Right atrium auricular region (tissue), 2 donors: ENCODE measurements around the gene CCDC196. TPM values are rescaled to one million over a fixed set of nuclear protein-coding genes. Genes with fewer than 3 reads are reported as not detected.

Experiments used
- DNase-seq: peaks from one replicate; pipeline ENCODE4 v3.0.0-alpha.2; 2019; ENCODE audit warnings: low spot score
- H3K27ac ChIP-seq, 2 donors: fragments of 200-600 bp; sonication (generic); 1 replicate in 1 of 2; 2 replicates in 1 of 2; pipeline ENCODE4 v1.5.1; 2016 to 2019
- H3K27me3 ChIP-seq, 2 donors: fragments of 200-600 bp; sonication (generic); one replicate each; pipeline versions ENCODE4 v1.5.1 to v1.6.0; 2017 to 2019
- H3K36me3 ChIP-seq: fragments of 200-600 bp; sonication (generic); one replicate; pipeline ENCODE4 v1.5.1; 2016
- H3K4me1 ChIP-seq, 2 donors: fragments of 200-600 bp; sonication (generic); one replicate each; pipeline versions ENCODE4 v1.5.1 to v1.6.0; 2017 to 2019
- H3K4me3 ChIP-seq, 2 donors: fragments of 200-600 bp; sonication (generic); 1 replicate in 1 of 2; 2 replicates in 1 of 2; pipeline ENCODE4 v1.5.1; 2017 to 2019; ENCODE audit warnings: mild to moderate bottlenecking in 1 of 2, moderate library complexity in 1 of 2
- H3K9me3 ChIP-seq, 2 donors: fragments of 200-600 bp; sonication (generic); one replicate each; pipeline ENCODE4 v1.5.1; 2019
- total RNA-seq, 2 donors: library from RNA; depleted of rRNA; stranded (reverse); fragments of >200 nt; gene quantifications; one replicate each; pipeline ENCODE4 v1.1.0, GENCODE V29; 2016
- TF ChIP-seq, protein P1 (sequence below), 2 donors: fragments of 200-600 bp; sonication (generic); IDR thresholded peaks; one replicate each; pipeline ENCODE4 v1.5.1; 2019; ENCODE audit warnings: antibody characterized with exemption in 2 of 2

CCDC196 gene
- total RNA-seq, 2 donors from 2014 or later = not detected

DNA sequence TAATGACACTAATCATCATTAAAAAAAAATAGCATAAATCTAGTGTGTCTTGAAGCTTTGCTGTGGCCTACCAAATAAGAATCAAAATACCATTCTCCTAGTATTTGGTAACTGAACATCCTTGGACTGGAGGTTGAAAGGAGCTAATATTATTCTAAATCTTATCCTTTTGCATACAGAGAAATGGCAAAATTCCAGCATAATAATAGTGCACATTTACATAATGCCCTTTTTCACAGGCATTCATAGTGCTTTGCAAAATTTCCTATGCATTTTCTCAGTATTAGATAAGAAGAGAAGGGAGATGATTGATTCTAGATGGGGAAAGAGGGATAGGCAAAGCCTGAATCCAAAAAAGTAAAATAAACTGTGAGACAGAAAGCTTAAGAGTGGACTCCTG, 13.9 kb upstream of the CCDC196 start:
- Histone ChIP-seq H3K27me3 (no peaks in the 10 kb centered on the region), H3K4me1 (no peaks in the 10 kb centered on the region), H3K4me3 (no peak overlapping the region), H3K36me3 (no peaks in the 10 kb centered on the region), H3K27ac (no peak overlapping the region), H3K9me3 (peaks cover 0 to 9% of the 10 kb centered on the region in 2 donors)
- TF ChIP-seq, protein P1, sequence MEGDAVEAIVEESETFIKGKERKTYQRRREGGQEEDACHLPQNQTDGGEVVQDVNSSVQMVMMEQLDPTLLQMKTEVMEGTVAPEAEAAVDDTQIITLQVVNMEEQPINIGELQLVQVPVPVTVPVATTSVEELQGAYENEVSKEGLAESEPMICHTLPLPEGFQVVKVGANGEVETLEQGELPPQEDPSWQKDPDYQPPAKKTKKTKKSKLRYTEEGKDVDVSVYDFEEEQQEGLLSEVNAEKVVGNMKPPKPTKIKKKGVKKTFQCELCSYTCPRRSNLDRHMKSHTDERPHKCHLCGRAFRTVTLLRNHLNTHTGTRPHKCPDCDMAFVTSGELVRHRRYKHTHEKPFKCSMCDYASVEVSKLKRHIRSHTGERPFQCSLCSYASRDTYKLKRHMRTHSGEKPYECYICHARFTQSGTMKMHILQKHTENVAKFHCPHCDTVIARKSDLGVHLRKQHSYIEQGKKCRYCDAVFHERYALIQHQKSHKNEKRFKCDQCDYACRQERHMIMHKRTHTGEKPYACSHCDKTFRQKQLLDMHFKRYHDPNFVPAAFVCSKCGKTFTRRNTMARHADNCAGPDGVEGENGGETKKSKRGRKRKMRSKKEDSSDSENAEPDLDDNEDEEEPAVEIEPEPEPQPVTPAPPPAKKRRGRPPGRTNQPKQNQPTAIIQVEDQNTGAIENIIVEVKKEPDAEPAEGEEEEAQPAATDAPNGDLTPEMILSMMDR (IDR thresholded peaks at IDR 0.05) = no peak
- no peak for DNase-seq

DNA sequence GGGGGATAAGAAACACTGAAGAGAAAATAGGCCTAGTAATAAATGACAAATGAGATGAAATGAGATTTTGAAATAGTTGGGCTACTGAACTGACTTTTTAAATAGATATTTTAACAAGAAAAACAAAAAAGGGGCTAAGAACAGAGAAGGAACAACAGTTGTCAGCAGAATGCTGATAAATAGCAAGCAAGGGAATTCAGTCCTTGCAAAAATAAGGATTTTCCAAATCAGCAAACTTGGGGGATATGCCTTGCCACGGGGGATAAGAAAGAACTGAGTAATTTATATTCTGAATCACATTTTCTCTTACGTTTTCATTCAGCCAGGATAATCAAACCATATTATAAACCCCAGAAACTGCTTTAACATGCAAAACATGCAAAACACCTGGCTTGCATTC, 12.9 kb upstream of the CCDC196 start:
- H3K36me3 ChIP-seq = no peaks in the 10 kb centered on the region
- H3K4me3 ChIP-seq = no peak overlapping the region
- H3K27ac ChIP-seq = no peak overlapping the region
- H3K27me3 ChIP-seq = no peaks in the 10 kb centered on the region
- H3K4me1 ChIP-seq = no peaks in the 10 kb centered on the region
- H3K9me3 ChIP-seq = peaks cover 0 to 9% of the 10 kb centered on the region in 2 donors
- DNase-seq = no peak
- TF ChIP-seq, protein P1 (IDR thresholded peaks at IDR 0.05) = no peak

DNA sequence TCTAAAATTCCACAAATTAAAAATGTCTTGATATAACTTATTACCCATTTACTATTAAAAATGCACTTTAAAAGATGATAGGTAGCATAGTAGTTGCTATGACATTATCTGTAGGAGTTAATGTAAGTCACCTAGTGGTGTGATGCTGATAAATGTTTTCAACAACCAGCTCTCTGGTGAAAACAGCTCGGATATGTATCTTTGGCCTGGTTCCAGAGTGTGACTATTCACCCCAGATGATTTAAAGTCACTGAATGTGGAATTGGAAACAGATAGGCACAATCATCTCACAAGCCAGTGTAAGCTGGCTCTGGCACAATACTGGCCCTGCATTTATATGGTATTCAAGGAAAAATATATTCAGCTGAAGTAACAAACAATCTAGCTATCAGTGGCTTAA, 9.2 kb upstream of the CCDC196 start:
- no peaks in the 10 kb centered on the region for H3K4me1 ChIP-seq
- no peaks in the 10 kb centered on the region for H3K27me3 ChIP-seq
- H3K27ac ChIP-seq = no peak overlapping the region
- no peaks in the 10 kb centered on the region for H3K36me3 ChIP-seq
- no peak overlapping the region for H3K4me3 ChIP-seq
- H3K9me3 ChIP-seq = no peaks in the 10 kb centered on the region
- no peak for DNase-seq
- TF ChIP-seq, protein P1 (IDR thresholded peaks at IDR 0.05) = no peak

DNA sequence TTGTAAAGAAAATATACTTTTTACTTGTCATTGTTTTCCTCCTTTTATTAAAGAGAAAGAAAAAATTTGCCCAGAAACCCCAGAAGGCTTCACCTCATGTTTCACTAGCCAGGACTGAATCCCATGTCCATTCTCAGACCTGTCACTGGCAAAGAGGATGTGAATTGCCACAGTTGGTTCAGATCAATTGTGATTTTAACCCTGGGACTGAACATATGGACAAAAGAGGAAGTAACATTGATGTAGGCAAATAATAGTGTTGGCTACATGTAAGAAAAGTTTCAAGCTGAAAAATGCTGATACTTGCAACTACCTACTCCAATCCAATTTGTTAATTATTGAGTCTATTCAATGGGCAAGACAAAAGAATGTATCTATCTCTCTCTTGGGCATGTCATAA, 8.6 kb upstream of the CCDC196 start:
- DNase-seq = no peak
- Histone ChIP-seq H3K36me3 (no peaks in the 10 kb centered on the region), H3K4me1 (peaks cover 0 to 2% of the 10 kb centered on the region in 2 donors), H3K27ac (no peak overlapping the region), H3K4me3 (no peak overlapping the region), H3K9me3 (no peaks in the 10 kb centered on the region), H3K27me3 (no peaks in the 10 kb centered on the region)
- TF ChIP-seq, protein P1 (IDR thresholded peaks at IDR 0.05) = no peak

DNA sequence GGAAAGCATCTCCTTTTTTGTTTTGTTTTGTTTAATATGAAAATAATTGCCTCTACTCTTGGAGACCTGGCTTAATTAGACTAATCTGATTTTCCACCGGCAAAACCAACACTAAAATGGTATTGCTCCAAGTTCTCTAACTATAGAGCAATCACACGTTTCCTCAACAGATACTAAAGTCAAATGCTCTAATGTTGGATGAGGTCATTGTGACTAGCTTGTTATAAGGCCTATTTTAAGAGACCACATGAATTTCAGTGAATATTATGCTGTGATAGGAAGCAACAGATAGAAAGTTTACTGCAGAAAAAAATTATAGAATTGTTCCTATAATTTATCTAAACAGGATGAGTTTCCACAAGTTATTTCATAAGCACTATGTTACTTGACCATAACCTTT, 3.3 kb upstream of the CCDC196 start:
- H3K27ac ChIP-seq = no peak overlapping the region
- TF ChIP-seq, protein P1 (IDR thresholded peaks at IDR 0.05) = no peak
- no peak for DNase-seq
- no peak overlapping the region for H3K4me3 ChIP-seq
- H3K36me3 ChIP-seq = no peaks in the 10 kb centered on the region
- H3K9me3 ChIP-seq = no peaks in the 10 kb centered on the region
- no peaks in the 10 kb centered on the region for H3K27me3 ChIP-seq
- peaks cover 0 to 13% of the 10 kb centered on the region in 2 donors for H3K4me1 ChIP-seq

DNA sequence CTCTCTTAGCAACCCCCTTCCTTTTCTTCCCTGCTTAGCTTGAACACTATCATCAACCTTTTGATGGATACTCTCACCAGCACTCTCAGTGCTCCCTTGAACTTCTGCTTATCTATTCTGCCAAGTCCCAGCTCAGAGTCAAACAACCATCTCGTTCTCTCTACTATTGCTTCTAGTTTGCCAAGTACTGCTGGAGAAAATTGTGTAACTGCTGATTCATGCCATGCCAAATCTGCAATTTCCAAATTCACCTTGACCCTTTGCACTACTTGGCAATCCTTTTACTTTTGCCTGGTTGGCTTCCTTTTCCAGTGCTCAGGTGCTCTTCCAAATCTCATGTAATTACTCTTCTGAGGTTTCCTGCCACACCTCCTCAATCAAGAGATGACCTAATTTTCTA, 2.8 kb upstream of the CCDC196 start:
- H3K36me3 ChIP-seq = no peaks in the 10 kb centered on the region
- DNase-seq = no peak
- H3K27ac ChIP-seq = no peak overlapping the region
- H3K4me1 ChIP-seq = peaks cover 0 to 13% of the 10 kb centered on the region in 2 donors
- H3K9me3 ChIP-seq = no peaks in the 10 kb centered on the region
- H3K27me3 ChIP-seq = no peaks in the 10 kb centered on the region
- no peak overlapping the region for H3K4me3 ChIP-seq
- TF ChIP-seq, protein P1 (IDR thresholded peaks at IDR 0.05) = no peak
